Measurements from ENCODE around the gene NBPF4. TPM values are rescaled to one million over a fixed set of nuclear protein-coding genes. Genes with fewer than 3 reads are reported as not detected.
"Not testable (repeated sequence)": the region's sequence is repeated elsewhere in the genome, so short reads cannot be mapped to it uniquely, and the experiment has no call there.

The NBPF4 gene, protein sequence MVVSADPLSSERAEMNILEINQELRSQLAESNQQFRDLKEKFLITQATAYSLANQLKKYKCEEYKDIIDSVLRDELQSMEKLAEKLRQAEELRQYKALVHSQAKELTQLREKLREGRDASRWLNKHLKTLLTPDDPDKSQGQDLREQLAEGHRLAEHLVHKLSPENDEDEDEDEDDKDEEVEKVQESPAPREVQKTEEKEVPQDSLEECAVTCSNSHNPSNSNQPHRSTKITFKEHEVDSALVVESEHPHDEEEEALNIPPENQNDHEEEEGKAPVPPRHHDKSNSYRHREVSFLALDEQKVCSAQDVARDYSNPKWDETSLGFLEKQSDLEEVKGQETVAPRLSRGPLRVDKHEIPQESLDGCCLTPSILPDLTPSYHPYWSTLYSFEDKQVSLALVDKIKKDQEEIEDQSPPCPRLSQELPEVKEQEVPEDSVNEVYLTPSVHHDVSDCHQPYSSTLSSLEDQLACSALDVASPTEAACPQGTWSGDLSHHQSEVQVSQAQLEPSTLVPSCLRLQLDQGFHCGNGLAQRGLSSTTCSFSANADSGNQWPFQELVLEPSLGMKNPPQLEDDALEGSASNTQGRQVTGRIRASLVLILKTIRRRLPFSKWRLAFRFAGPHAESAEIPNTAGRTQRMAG
- total RNA-seq = under 1 TPM in 3 of 9 donors, not detected in 6; 0.08 to 0.18 (median 0.14) TPM
- polyA plus RNA-seq = not detected
- long read RNA-seq, donor 1 = 0 reads
- long read RNA-seq, donor 2 = 0 reads
- long read RNA-seq, donor 3 = 0 reads
- long read RNA-seq, donor 4 = 0 reads
- long read RNA-seq, donor 5 = 0 reads
- long read RNA-seq, donor 6 = 0 reads
- long read RNA-seq, donor 7 = 0 reads
- long read RNA-seq, donor 8 = 0 reads
- long read RNA-seq, donor 9 = 0 reads
- long read RNA-seq, donor 10 = 0 reads

DNA sequence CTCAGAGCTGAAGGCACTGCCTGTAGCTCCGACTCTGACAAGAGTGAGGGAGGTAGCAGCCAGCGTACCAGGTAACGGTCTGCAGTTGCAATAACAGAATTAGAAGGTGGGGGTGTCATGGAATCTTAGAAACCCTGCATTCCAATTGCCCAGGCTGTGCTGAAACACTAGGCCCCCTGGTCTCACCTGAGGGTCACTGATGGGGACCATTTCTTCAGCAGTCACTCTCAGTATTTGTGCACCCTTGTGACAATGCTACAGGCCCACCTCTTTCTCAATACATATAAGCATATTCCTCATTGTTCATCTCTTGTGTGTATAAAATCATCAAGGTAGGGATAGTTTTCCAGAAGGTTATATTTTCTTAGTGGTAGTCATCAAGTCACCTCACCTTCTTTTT is at the start of gene NBPF4:
NBPF4 (minus strand) TSS at position 101 of the 400 bp plus-strand sequence. CDS start 315 bp downstream, outside the sequence.
- H3K9me3 ChIP-seq (replicated peaks in 1 of 3); H3K36me3 ChIP-seq (replicated peaks in 1 of 2); H3K4me3 ChIP-seq; intact Hi-C loops (cut with DNase I); H3K27me3 ChIP-seq; H3K27ac ChIP-seq; H3K4me1 ChIP-seq (replicated peaks in 1 of 2); DNase-seq: not testable (repeated sequence)
- no CpG with 5 or more reads among the region's 3 CpGs for WGBS, 4 donors

DNA sequence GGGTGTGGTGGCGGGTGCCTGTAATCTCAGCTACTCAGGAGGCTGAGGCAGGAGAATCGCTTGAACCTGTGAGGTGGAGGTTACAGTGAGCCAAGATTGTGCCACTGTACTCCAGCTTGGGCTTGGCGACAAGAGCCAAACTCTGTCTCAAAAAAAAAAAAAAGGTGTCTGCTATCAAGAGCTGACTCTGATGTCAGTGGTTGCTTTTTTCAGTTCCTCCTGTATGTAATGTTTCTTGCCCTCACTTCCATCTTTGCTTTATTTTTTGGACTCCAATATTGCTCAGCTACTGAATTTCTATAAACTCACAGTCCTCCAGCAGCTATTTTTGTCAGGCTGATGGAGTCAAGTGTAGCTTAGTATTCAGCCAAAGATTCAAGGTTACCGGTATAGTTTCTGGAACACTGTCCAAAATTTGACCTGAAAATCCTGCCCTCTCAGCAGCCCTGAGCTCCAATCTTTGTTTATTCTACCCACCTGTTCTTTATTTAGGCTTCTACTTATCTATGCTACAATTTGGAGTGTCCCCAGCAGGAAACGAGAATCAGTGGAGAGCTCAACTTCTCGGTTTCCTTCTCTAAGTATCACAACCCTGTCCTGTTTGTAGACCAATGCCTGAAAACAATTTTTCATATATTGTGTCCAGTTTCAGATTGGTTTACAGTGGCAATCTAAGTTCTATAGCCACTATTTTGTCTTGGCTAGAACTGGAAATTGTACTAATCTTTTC is 38.8 kb upstream of the NBPF4 start:
- H3K4me1 ChIP-seq (replicated peaks in 1 of 2); H3K9me3 ChIP-seq (replicated peaks in 1 of 3); H3K4me3 ChIP-seq; intact Hi-C loops (cut with DNase I); H3K27ac ChIP-seq; H3K27me3 ChIP-seq; DNase-seq; H3K36me3 ChIP-seq (replicated peaks in 1 of 2): not testable (repeated sequence)
- no CpG with 5 or more reads among the region's 6 CpGs for WGBS, 4 donors

DNA sequence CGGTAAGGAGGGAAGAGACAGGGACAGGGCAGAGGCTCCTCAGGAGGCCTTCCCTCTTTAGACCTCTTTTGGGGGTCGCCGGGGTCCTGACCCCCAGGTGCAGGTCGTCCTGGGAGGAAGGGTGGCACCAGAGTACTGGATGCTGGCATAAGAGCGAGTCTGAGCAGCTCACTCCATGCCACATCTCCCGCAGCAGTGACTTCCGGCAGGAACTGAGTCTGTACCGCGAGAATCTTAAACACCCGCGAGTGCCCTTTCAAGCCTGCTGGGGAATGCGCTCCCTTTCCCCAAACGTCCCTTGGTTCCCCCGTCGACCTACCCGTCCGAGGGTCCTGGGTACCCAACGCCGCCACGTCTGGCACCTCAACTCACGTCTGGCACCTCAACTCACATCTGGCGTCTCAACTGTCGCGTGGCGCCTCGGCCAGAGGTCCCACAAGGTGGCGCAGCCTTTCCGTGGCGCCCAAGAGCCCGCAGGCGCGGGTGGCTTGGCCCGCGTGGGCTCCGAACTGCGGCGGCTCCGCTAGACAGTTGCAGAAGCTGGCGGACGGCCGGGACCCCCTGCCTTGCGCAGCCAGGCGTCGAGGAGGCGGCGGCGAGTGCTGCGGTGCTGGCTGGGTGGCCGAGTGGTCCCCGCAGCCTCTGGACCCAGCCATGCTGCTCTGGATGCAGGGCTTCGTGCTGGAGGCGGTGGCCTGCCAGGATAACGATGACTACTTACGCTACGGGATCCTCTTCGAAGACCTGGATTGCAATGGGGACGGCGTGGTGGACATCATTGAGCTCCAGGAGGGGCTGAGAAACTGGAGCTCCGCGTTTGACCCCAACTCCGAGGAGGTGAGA is 28.8 kb upstream of the NBPF4 start:
- H3K27ac ChIP-seq; H3K4me1 ChIP-seq (replicated peaks in 1 of 2); H3K36me3 ChIP-seq (replicated peaks in 1 of 2); H3K4me3 ChIP-seq; H3K9me3 ChIP-seq (replicated peaks in 1 of 3); intact Hi-C loops (cut with DNase I); DNase-seq; H3K27me3 ChIP-seq: not testable (repeated sequence)
- WGBS, 4 donors = no CpG with 5 or more reads among the region's 61 CpGs

DNA sequence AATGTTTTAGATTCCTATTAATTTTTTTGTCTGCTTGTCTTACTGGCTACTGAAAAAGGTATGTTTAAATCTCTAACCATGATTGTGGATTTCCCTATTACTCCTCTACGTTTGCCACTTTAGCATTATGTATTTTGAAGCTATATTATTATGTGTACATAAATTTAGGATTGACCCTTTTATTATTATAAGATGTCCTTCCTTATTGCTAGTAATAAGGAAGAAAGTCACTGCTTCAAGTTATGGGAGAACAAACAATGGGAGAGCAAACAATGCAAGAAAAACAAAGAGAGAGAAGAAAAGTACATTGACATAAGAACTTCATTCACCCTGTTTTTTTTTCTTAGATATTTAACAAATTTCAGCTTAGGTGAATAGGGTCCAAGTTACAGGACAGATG is 23.2 kb upstream of the NBPF4 start:
- H3K36me3 ChIP-seq (replicated peaks in 1 of 2); H3K4me1 ChIP-seq (replicated peaks in 1 of 2); H3K27me3 ChIP-seq; H3K4me3 ChIP-seq; DNase-seq; intact Hi-C loops (cut with DNase I); H3K9me3 ChIP-seq (replicated peaks in 1 of 3); H3K27ac ChIP-seq: not testable (repeated sequence)
- WGBS, 4 donors = 50 to 73% (median 60%) methylated on average over 1 of the region's 1 CpG

DNA sequence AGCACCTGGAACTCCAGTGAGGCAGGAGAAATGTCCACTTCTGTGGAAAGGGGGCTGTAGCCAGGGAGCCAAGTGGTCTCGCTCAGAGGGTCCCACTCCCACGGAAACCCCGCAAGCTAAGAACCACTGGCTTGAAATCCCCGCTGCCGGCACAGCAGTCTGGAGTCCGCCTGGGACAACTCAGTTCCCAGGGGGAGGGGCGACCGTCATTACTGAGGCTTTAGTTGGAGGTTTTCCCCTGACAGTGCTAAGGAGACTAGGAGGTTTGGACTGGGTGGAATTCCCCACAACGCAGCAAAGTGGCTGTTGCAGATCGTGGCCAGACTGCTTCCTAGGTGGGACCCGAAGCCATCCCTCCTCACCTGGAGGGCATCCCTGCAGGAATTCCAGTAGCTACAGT is 18.1 kb upstream of the NBPF4 start:
- H3K4me3 ChIP-seq; intact Hi-C loops (cut with DNase I); H3K27me3 ChIP-seq; DNase-seq; H3K4me1 ChIP-seq (replicated peaks in 1 of 2); H3K27ac ChIP-seq; H3K9me3 ChIP-seq (replicated peaks in 1 of 3); H3K36me3 ChIP-seq (replicated peaks in 1 of 2): not testable (repeated sequence)
- no CpG with 5 or more reads among the region's 11 CpGs for WGBS, 4 donors

DNA sequence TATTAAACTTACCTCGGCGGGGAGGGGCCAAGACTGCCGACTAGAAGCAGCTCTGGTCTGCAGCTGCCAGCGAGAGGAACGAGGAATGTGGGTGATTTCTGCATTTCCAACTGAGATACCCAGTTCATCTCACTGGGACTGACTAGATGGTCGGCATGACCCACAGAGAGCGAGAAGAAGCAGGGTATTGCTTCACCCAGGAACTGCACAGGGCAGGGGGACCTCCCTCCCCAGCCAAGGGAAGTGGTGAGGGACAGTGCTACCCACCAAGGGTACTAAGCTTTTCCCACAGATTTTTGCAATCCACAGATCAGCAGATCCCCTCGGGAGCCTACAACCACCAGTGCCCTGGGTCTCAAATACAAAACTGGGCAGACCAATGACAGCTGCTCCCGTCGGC is 17.6 kb upstream of the NBPF4 start:
- H3K9me3 ChIP-seq (replicated peaks in 1 of 3); H3K36me3 ChIP-seq (replicated peaks in 1 of 2); H3K4me1 ChIP-seq (replicated peaks in 1 of 2); H3K27me3 ChIP-seq; DNase-seq; H3K4me3 ChIP-seq; intact Hi-C loops (cut with DNase I); H3K27ac ChIP-seq: not testable (repeated sequence)
- WGBS, 4 donors = no CpG with 5 or more reads among the region's 10 CpGs

DNA sequence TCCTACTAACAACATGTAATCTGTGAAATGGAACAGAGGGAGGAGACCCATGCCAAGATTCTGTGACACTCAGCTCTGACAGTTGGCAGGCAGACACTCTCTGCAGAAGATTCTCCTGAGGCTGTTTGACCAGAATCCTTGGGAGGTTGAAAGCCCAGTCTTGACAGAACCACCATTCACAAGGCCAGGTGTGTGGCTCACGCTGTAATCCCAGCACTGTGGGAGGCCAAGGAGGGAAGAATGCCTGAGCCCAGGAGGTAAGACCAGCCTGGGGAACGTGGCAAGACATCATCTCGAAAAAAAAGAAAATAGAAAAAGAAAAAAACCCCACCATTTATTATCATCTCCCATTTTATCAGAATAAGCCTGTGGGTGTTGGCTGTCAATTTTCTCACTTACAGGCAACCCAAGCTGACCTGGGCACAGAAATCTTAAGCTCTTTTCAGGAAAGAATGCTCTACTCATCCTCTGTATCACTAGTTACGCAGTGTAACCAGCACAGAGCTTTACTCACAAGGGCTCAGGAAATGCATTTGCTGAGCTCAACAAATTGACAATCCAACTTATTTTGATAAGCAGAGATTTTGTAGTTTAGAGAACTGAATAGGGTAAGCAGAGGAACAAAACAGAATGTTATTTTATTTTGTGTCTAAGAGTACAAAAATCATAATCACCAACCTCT is 16.8 kb upstream of the NBPF4 start:
- H3K4me1 ChIP-seq (replicated peaks in 1 of 2); intact Hi-C loops (cut with DNase I); DNase-seq; H3K36me3 ChIP-seq (replicated peaks in 1 of 2); H3K9me3 ChIP-seq (replicated peaks in 1 of 3); H3K27ac ChIP-seq; H3K27me3 ChIP-seq; H3K4me3 ChIP-seq: not testable (repeated sequence)
- WGBS, 4 donors = no CpG with 5 or more reads among the region's 4 CpGs

DNA sequence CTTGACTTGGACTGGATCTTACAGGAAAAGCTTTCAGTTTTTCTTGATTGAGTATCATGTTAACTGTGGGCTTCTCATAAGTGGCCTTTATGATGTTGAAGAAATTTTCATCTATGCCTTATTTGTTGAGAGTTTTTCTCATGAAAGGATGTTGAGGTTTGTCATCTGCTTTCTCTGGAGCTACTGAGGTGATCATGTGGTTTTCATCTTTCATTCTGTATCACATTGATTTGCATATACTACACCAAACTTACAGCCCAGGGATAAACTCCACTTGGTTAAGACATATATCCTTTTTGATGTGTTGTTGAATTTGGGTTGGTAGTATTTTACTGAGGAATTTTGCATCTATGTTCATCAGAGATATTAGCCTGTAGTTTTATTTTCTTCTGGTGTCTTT is 11.6 kb upstream of the NBPF4 start:
- H3K4me3 ChIP-seq; DNase-seq; intact Hi-C loops (cut with DNase I); H3K4me1 ChIP-seq (replicated peaks in 1 of 2); H3K27me3 ChIP-seq; H3K27ac ChIP-seq; H3K36me3 ChIP-seq (replicated peaks in 1 of 2); H3K9me3 ChIP-seq (replicated peaks in 1 of 3): not testable (repeated sequence)

DNA sequence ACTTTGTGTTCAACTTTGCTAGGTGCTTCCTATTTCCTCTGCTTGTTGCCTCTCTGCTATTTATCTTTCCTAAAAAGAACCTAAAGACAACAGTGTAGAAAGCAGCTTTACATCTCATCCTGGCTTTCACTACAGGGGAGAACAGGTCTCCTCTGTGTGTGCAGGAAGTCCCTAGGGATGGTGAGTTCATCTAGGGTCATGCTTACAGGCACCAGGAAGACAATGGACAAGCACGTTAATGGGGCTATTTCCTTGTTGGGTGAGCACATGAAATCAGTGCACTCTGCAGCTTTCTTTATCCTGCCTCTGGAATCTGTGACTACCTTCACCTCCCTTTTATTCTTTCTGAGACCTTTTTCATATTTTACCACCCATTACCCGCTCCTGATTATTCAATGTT is 4.5 kb downstream of the NBPF4 start:
- H3K27me3 ChIP-seq; intact Hi-C loops (cut with DNase I); H3K4me3 ChIP-seq; H3K27ac ChIP-seq; DNase-seq; H3K9me3 ChIP-seq (replicated peaks in 1 of 3); H3K36me3 ChIP-seq (replicated peaks in 1 of 2); H3K4me1 ChIP-seq (replicated peaks in 1 of 2): not testable (repeated sequence)
- no CpG with 5 or more reads among the region's 2 CpGs for WGBS, 4 donors

DNA sequence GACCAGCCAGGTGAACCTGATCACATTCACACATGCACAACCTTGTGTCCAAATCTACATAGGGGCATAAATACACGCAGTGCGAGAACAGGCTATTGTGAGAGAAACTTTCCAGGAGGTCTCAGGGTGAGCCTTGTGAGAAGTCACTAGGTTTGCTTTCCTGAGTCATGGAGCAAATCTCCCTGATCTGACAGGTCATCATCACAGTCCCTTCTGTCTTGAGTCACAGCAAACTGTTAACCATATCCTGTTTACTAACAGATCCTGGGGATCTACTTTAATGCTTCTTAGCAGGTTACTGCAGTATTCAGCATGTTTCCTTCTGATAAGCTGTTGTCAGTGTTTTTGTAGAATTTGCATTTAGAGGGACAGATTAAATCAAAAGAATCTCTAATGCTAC is 8.6 kb downstream of the NBPF4 start:
- H3K9me3 ChIP-seq (replicated peaks in 1 of 3); H3K4me3 ChIP-seq; H3K27me3 ChIP-seq; H3K27ac ChIP-seq; DNase-seq; H3K36me3 ChIP-seq (replicated peaks in 1 of 2); intact Hi-C loops (cut with DNase I); H3K4me1 ChIP-seq (replicated peaks in 1 of 2): not testable (repeated sequence)
- WGBS, 4 donors = no CpG with 5 or more reads among the region's 2 CpGs
